Duodenal mucosa (tissue), 2 donors: Measurements from ENCODE around the gene SNCAIP.
"Not testable (repeated sequence)": the region's sequence is repeated elsewhere in the genome, so short reads cannot be mapped to it uniquely, and the experiment has no call there.

Source experiments
- H3K27ac ChIP-seq: one replicate; pipeline ENCODE4 v1.7.0; 2013; ENCODE audit warnings: low read depth, low read length
- H3K27me3 ChIP-seq, 2 donors: one replicate each; pipeline ENCODE4 v1.7.0; 2013; ENCODE audit warnings: low read length in 2 of 2, control low read depth in 1 of 2; ENCODE audit not compliant: insufficient read depth in 2 of 2, control insufficient read depth in 1 of 2
- H3K36me3 ChIP-seq, 2 donors: one replicate each; pipeline ENCODE4 v1.7.0; 2013; ENCODE audit warnings: low read length in 2 of 2, control low read depth in 1 of 2; ENCODE audit not compliant: insufficient read depth in 2 of 2, control insufficient read depth in 1 of 2
- H3K4me1 ChIP-seq, 2 donors: one replicate each; pipeline ENCODE4 v1.7.0; 2013; ENCODE audit warnings: low read length in 2 of 2, control low read depth in 1 of 2; ENCODE audit not compliant: insufficient read depth in 2 of 2, control insufficient read depth in 1 of 2
- H3K4me3 ChIP-seq, 2 donors: one replicate each; pipeline ENCODE4 v1.7.0; 2013; ENCODE audit warnings: low read length in 2 of 2, low read depth in 1 of 2
- H3K9ac ChIP-seq, 2 donors: one replicate each; pipeline ENCODE4 v1.7.0; 2013; ENCODE audit warnings: low read length in 2 of 2, low read depth in 1 of 2
- H3K9me3 ChIP-seq, 2 donors: one replicate each; pipeline ENCODE4 v1.7.0; 2013; ENCODE audit warnings: low read length in 2 of 2, control low read depth in 1 of 2; ENCODE audit not compliant: control insufficient read depth in 1 of 2

SNCAIP gene

GRCh38 chr5:122374110-122374509, 62.1 kb downstream of the SNCAIP start:
- Histone ChIP-seq H3K27ac (no peak overlapping the region), H3K4me1 (no peaks in the 10 kb centered on the region), H3K9ac (no peak overlapping the region), H3K36me3 (no peaks in the 10 kb centered on the region), H3K4me3 (no peak overlapping the region), H3K27me3 (no peaks in the 10 kb centered on the region), H3K9me3 (no peaks in the 10 kb centered on the region)

GRCh38 chr5:122375801-122376200, 63.8 kb downstream of the SNCAIP start:
- Histone ChIP-seq H3K4me3 (no peak overlapping the region), H3K9ac (no peak overlapping the region), H3K9me3 (no peaks in the 10 kb centered on the region), H3K27ac (no peak overlapping the region), H3K27me3 (no peaks in the 10 kb centered on the region), H3K36me3 (no peaks in the 10 kb centered on the region), H3K4me1 (no peaks in the 10 kb centered on the region)

- no peak overlapping the region for H3K4me3 ChIP-seq
- H3K9ac ChIP-seq = no peak overlapping the region
- no peaks in the 10 kb centered on the region for H3K4me1 ChIP-seq
- H3K27ac ChIP-seq = no peak overlapping the region
- H3K9me3 ChIP-seq = no peaks in the 10 kb centered on the region
- H3K27me3 ChIP-seq = no peaks in the 10 kb centered on the region
- H3K36me3 ChIP-seq = no peaks in the 10 kb centered on the region
These were observed 64.2 kb downstream of the SNCAIP start for GRCh38 chr5:122376250-122376649.

GRCh38 chr5:122377026-122377425, 65.0 kb downstream of the SNCAIP start:
- H3K9me3 ChIP-seq = no peaks in the 10 kb centered on the region
- H3K4me3 ChIP-seq = no peak overlapping the region
- H3K4me1 ChIP-seq = no peaks in the 10 kb centered on the region
- H3K9ac ChIP-seq = no peak overlapping the region
- H3K36me3 ChIP-seq = no peaks in the 10 kb centered on the region
- no peaks in the 10 kb centered on the region for H3K27me3 ChIP-seq
- H3K27ac ChIP-seq = no peak overlapping the region

GRCh38 chr5:122382938-122383337, 70.9 kb downstream of the SNCAIP start:
- not testable (repeated sequence) for H3K4me3 ChIP-seq, H3K9ac ChIP-seq, H3K27me3 ChIP-seq, H3K27ac ChIP-seq, H3K36me3 ChIP-seq, H3K9me3 ChIP-seq, H3K4me1 ChIP-seq

- Histone ChIP-seq H3K9ac (no peak overlapping the region), H3K4me1 (no peaks in the 10 kb centered on the region), H3K9me3 (no peaks in the 10 kb centered on the region), H3K27ac (no peak overlapping the region), H3K4me3 (no peak overlapping the region), H3K36me3 (no peaks in the 10 kb centered on the region), H3K27me3 (no peaks in the 10 kb centered on the region)
These were observed 72.8 kb downstream of the SNCAIP start for GRCh38 chr5:122384739-122385235.

GRCh38 chr5:122385286-122385685, 73.2 kb downstream of the SNCAIP start:
- Histone ChIP-seq H3K27me3 (no peaks in the 10 kb centered on the region), H3K27ac (no peak overlapping the region), H3K4me1 (no peaks in the 10 kb centered on the region), H3K9me3 (no peaks in the 10 kb centered on the region), H3K36me3 (no peaks in the 10 kb centered on the region), H3K9ac (no peak overlapping the region), H3K4me3 (no peak overlapping the region)

- Histone ChIP-seq H3K4me1 (no peaks in the 10 kb centered on the region), H3K27me3 (no peaks in the 10 kb centered on the region), H3K27ac (no peak overlapping the region), H3K9me3 (no peaks in the 10 kb centered on the region), H3K9ac (no peak overlapping the region), H3K4me3 (no peak overlapping the region), H3K36me3 (no peaks in the 10 kb centered on the region)
These were observed 73.8 kb downstream of the SNCAIP start for GRCh38 chr5:122385808-122386207.

- Histone ChIP-seq H3K36me3 (no peaks in the 10 kb centered on the region), H3K9me3 (no peaks in the 10 kb centered on the region), H3K4me1 (no peaks in the 10 kb centered on the region), H3K27ac (no peak overlapping the region), H3K27me3 (no peaks in the 10 kb centered on the region), H3K9ac (no peak overlapping the region), H3K4me3 (no peak overlapping the region)
These were observed 78.1 kb downstream of the SNCAIP start for GRCh38 chr5:122390154-122390553.

GRCh38 chr5:122390694-122391093, 78.7 kb downstream of the SNCAIP start:
- Histone ChIP-seq H3K9ac (no peak overlapping the region), H3K27me3 (no peaks in the 10 kb centered on the region), H3K27ac (no peak overlapping the region), H3K4me1 (no peaks in the 10 kb centered on the region), H3K4me3 (no peak overlapping the region), H3K36me3 (no peaks in the 10 kb centered on the region), H3K9me3 (no peaks in the 10 kb centered on the region)

- Histone ChIP-seq H3K4me3 (no peak overlapping the region), H3K4me1 (no peaks in the 10 kb centered on the region), H3K9me3 (no peaks in the 10 kb centered on the region), H3K27me3 (no peaks in the 10 kb centered on the region), H3K27ac (no peak overlapping the region), H3K36me3 (no peaks in the 10 kb centered on the region), H3K9ac (no peak overlapping the region)
These were observed 79.6 kb downstream of the SNCAIP start for GRCh38 chr5:122391621-122392020.
